Fibroblast of lung (primary cell): ENCODE data around the gene TAMALIN.

Experiments
- EZH2 ChIP-seq: IDR thresholded peaks from 2 replicates; pipeline ENCODE4 v1.5.1; 2012; ENCODE audit warnings: low read length, control low read depth, mild to moderate bottlenecking; ENCODE audit errors: missing control alignments
- TF ChIP-seq, protein P1 (sequence below), 2 donors: IDR thresholded peaks in 1 of 2; conservative IDR thresholded peaks in 1 of 2; 1 replicate in 1 of 2; 2 replicates in 1 of 2; pipeline ENCODE4 v1.5.1; 2011 to 2012; ENCODE audit warnings: low read length in 2 of 2, control low read depth in 1 of 2, inconsistent platforms in 1 of 2, low read depth in 1 of 2, mild to moderate bottlenecking in 1 of 2

DNA sequence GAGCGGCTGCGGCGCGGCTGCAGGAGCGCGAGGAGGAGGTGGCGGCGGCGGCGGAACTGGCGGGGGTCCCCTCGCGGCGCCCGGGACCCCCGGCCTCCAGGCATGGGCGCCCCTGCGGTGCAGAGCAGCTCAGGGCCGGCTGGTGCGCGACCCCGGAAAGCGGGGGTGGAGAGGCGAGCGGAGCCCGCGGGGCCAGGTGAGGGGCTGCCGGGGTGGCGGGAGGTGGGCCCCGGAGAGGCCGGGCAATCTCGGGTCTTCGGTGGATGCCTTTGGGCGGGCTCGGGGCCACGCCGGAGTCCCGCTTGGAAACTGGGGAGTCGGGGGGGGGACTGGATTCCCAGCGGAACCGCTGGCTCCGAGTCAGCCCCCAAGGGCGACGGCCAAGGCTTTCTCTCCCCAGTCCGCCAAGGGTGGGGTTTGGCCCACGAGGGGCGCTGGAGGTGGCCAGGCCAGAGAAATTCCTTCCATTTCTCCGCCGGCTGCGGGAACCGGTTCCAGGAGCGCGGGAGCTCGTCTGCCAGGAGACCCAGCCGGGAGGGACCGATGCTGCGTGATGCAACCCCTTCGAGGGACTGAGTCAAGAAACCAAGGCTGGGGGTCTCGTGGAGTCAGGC, 30.6 kb downstream of the TAMALIN start:
- TF ChIP-seq, protein P1, sequence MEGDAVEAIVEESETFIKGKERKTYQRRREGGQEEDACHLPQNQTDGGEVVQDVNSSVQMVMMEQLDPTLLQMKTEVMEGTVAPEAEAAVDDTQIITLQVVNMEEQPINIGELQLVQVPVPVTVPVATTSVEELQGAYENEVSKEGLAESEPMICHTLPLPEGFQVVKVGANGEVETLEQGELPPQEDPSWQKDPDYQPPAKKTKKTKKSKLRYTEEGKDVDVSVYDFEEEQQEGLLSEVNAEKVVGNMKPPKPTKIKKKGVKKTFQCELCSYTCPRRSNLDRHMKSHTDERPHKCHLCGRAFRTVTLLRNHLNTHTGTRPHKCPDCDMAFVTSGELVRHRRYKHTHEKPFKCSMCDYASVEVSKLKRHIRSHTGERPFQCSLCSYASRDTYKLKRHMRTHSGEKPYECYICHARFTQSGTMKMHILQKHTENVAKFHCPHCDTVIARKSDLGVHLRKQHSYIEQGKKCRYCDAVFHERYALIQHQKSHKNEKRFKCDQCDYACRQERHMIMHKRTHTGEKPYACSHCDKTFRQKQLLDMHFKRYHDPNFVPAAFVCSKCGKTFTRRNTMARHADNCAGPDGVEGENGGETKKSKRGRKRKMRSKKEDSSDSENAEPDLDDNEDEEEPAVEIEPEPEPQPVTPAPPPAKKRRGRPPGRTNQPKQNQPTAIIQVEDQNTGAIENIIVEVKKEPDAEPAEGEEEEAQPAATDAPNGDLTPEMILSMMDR (conservative IDR thresholded peaks at IDR 0.05 in 1 of 2, IDR thresholded peaks at IDR 0.05 in 1 of 2; ENCODE audit: low read depth in 1 of 2, low read length in 2 of 2): no peak
- TF ChIP-seq EZH2: no peak
